Activated CD4-positive, alpha-beta T cell treated with anti-CD3 and anti-CD28 coated beads, Interleukin-2, amount 50 U/mL, for 16 hours (primary cell): ENCODE results near the gene BDKRB2.

Experiments
- DNase-seq: peaks from one replicate; pipeline ENCODE4 v3.0.0-alpha.2; 2020

Gene BDKRB2

GRCh38 chr14:96255501-96256366, 51.1 kb downstream of the BDKRB2 start, which contains the start of gene BDKRB1:
BDKRB1 (plus strand) TSS chr14:96256210; CDS start chr14:96263683, 7,473 bp downstream.
- DNase-seq: no peak

- DNase-seq: no peak
Observed at GRCh38 chr14:96256407-96256806, 51.8 kb downstream of the BDKRB2 start.

- no peak for DNase-seq
Observed at GRCh38 chr14:96257056-96257455, 52.4 kb downstream of the BDKRB2 start.

GRCh38 chr14:96257900-96258299, 53.3 kb downstream of the BDKRB2 start:
- DNase-seq: no peak

GRCh38 chr14:96260341-96260821, 55.7 kb downstream of the BDKRB2 start:
- DNase-seq: no peak

GRCh38 chr14:96261053-96261452, 56.4 kb downstream of the BDKRB2 start:
- DNase-seq: no peak

- DNase-seq: no peak
Observed at GRCh38 chr14:96261772-96262655, 57.4 kb downstream of the BDKRB2 start.

- no peak for DNase-seq
Observed at GRCh38 chr14:96263347-96264199, 58.9 kb downstream of the BDKRB2 start.

GRCh38 chr14:96264200-96264553, 59.5 kb downstream of the BDKRB2 start:
- DNase-seq: no peak

GRCh38 chr14:96264853-96265252, 60.2 kb downstream of the BDKRB2 start:
- no peak for DNase-seq

- DNase-seq: no peak
Observed at GRCh38 chr14:96265383-96266095, 60.9 kb downstream of the BDKRB2 start.

GRCh38 chr14:96267336-96267735, 62.7 kb downstream of the BDKRB2 start:
- DNase-seq: no peak

- no peak for DNase-seq
Observed at GRCh38 chr14:96267916-96268315, 63.3 kb downstream of the BDKRB2 start.

GRCh38 chr14:96268431-96269358, 64.1 kb downstream of the BDKRB2 start:
- no peak for DNase-seq

- no peak for DNase-seq
Observed at GRCh38 chr14:96269359-96269710, 64.7 kb downstream of the BDKRB2 start.

GRCh38 chr14:96270565-96271420, 66.2 kb downstream of the BDKRB2 start:
- no peak for DNase-seq

- DNase-seq: no peak
Observed at GRCh38 chr14:96271421-96271762, 66.8 kb downstream of the BDKRB2 start.

GRCh38 chr14:96272777-96273473, 68.3 kb downstream of the BDKRB2 start:
- DNase-seq: no peak

GRCh38 chr14:96273629-96274028, 69.0 kb downstream of the BDKRB2 start:
- DNase-seq: no peak
